Fibroblast of lung (primary cell): ENCODE measurements around the gene ZSWIM7. TPM values are rescaled to one million over a fixed set of nuclear protein-coding genes. Genes with fewer than 3 reads are reported as not detected.

Experiments used
- DNase-seq, 2 donors: peaks; one replicate each; pipeline versions ENCODE4 v3.0.0 to v3.0.0-alpha.2; 2010; ENCODE audit warnings: low read depth in 2 of 2
- H2AFZ ChIP-seq: 2 replicates; pipeline ENCODE4 v1.5.1; 2012; ENCODE audit warnings: low read length, control low read depth, inconsistent platforms
- H3K27ac ChIP-seq: 2 replicates; pipeline ENCODE4 v1.5.1; 2011; ENCODE audit warnings: low read length, control low read depth; ENCODE audit not compliant: insufficient read depth
- H3K27me3 ChIP-seq: 2 replicates; pipeline ENCODE4 v1.5.1; 2011; ENCODE audit warnings: mild to moderate bottlenecking, low read length; ENCODE audit not compliant: control insufficient read depth, insufficient read depth
- H3K36me3 ChIP-seq: 2 replicates; pipeline ENCODE4 v1.5.1; 2011; ENCODE audit warnings: low read length; ENCODE audit not compliant: control insufficient read depth, insufficient read depth
- H3K4me1 ChIP-seq: 2 replicates; pipeline ENCODE4 v1.5.1; 2011; ENCODE audit warnings: low read length; ENCODE audit not compliant: control insufficient read depth, insufficient read depth; ENCODE audit errors: extremely low read depth
- H3K4me2 ChIP-seq: 2 replicates; pipeline ENCODE4 v1.5.1; 2011; ENCODE audit warnings: low read length, control low read depth; ENCODE audit not compliant: insufficient read depth; ENCODE audit errors: extremely low read depth
- H3K4me3 ChIP-seq, 4 experiments: fragments of 200-600 bp in 1 of 4; sonication (generic) in 1 of 4; replicated peaks in 1 of 4; 2 replicates each; pipeline ENCODE4 v1.5.1; 2011 to 2016; ENCODE audit warnings: low read length in 4 of 4, low read depth in 3 of 4, mild to moderate bottlenecking in 3 of 4, control low read depth in 2 of 4, inconsistent platforms in 1 of 4, mixed read lengths in 1 of 4; ENCODE audit not compliant: insufficient read depth in 1 of 4; ENCODE audit errors: control extremely low read depth in 1 of 4
- H3K79me2 ChIP-seq: 2 replicates; pipeline ENCODE4 v1.5.1; 2012; ENCODE audit warnings: mild to moderate bottlenecking, low read length, inconsistent platforms; ENCODE audit not compliant: control insufficient read depth, insufficient read depth
- H3K9ac ChIP-seq: 2 replicates; pipeline ENCODE4 v1.5.1; 2011; ENCODE audit warnings: mild to moderate bottlenecking, low read length, control low read depth; ENCODE audit not compliant: insufficient read depth
- H3K9me3 ChIP-seq: 2 replicates; pipeline ENCODE4 v1.5.1; 2012; ENCODE audit warnings: low read depth, low read length; ENCODE audit not compliant: control insufficient read depth, insufficient read depth
- H4K20me1 ChIP-seq: 2 replicates; pipeline ENCODE4 v1.5.1; 2011; ENCODE audit warnings: low read length; ENCODE audit not compliant: control insufficient read depth, insufficient read depth; ENCODE audit errors: extremely low read depth
- EZH2 ChIP-seq: IDR thresholded peaks from 2 replicates; pipeline ENCODE4 v1.5.1; 2012; ENCODE audit warnings: low read length, control low read depth, mild to moderate bottlenecking; ENCODE audit errors: missing control alignments
- polyA plus RNA-seq, 2 donors: library from polyadenylated mRNA; depleted of rRNA in 1 of 2; stranded (reverse) in 1 of 2; unstranded in 1 of 2; fragments of >200 nt; gene quantifications; 2 replicates each; pipeline ENCODE4 v1.2.1, GENCODE V29; 2011 to 2012; ENCODE audit warnings: missing spikeins in 1 of 2
- total RNA-seq: library from RNA; depleted of rRNA; stranded (reverse); fragments of >200 nt; gene quantifications from 2 replicates; pipeline ENCODE4 v1.2.1, GENCODE V29; 2014
- TF ChIP-seq, protein P1 (sequence below), 2 donors: IDR thresholded peaks in 1 of 2; conservative IDR thresholded peaks in 1 of 2; 1 replicate in 1 of 2; 2 replicates in 1 of 2; pipeline ENCODE4 v1.5.1; 2011 to 2012; ENCODE audit warnings: low read length in 2 of 2, control low read depth in 1 of 2, inconsistent platforms in 1 of 2, low read depth in 1 of 2, mild to moderate bottlenecking in 1 of 2

The ZSWIM7 gene
- total and polyA plus RNA-seq, 2 donors (not counting 1 experiment from before 2014, with no cell fraction given), result 17.6 to 28.9 TPM

DNA sequence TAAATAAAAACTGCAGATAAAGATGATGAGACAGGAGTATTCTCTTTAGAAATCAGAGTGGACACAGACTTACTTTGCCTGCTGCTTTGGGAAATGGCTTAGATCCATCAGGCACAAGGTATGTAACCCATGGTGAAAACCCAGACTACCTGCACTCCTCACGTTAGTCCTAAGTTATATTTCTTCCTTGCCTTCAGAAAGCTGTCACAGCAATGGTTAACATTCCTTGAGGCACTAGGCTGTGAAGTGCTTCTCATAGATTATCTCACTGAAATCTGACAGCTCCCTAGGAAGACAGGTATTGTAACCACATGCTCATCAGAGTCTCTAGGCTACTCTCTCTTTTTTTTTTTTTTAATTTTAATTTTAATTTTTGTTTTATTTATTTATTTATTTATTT is 20.9 kb downstream of the ZSWIM7 start:
- no peaks in the 10 kb centered on the region for H3K9me3 ChIP-seq
- DNase-seq, result no peak
- H3K9ac ChIP-seq, result no peak overlapping the region
- peaks cover 2% of the 10 kb centered on the region for H3K36me3 ChIP-seq
- H3K4me3 ChIP-seq, result no peak overlapping the region
- H3K27ac ChIP-seq, result no peak overlapping the region
- no peak overlapping the region for H2AFZ ChIP-seq
- H4K20me1 ChIP-seq, result no peaks in the 10 kb centered on the region
- peaks cover 2% of the 10 kb centered on the region for H3K4me1 ChIP-seq
- no peak overlapping the region for H3K4me2 ChIP-seq
- TF ChIP-seq EZH2, result no peak
- TF ChIP-seq, protein P1, sequence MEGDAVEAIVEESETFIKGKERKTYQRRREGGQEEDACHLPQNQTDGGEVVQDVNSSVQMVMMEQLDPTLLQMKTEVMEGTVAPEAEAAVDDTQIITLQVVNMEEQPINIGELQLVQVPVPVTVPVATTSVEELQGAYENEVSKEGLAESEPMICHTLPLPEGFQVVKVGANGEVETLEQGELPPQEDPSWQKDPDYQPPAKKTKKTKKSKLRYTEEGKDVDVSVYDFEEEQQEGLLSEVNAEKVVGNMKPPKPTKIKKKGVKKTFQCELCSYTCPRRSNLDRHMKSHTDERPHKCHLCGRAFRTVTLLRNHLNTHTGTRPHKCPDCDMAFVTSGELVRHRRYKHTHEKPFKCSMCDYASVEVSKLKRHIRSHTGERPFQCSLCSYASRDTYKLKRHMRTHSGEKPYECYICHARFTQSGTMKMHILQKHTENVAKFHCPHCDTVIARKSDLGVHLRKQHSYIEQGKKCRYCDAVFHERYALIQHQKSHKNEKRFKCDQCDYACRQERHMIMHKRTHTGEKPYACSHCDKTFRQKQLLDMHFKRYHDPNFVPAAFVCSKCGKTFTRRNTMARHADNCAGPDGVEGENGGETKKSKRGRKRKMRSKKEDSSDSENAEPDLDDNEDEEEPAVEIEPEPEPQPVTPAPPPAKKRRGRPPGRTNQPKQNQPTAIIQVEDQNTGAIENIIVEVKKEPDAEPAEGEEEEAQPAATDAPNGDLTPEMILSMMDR (conservative IDR thresholded peaks at IDR 0.05 in 1 of 2, IDR thresholded peaks at IDR 0.05 in 1 of 2; ENCODE audit: low read depth in 1 of 2, low read length in 2 of 2), result no peak
- no peaks in the 10 kb centered on the region for H3K79me2 ChIP-seq
- no peaks in the 10 kb centered on the region for H3K27me3 ChIP-seq

DNA sequence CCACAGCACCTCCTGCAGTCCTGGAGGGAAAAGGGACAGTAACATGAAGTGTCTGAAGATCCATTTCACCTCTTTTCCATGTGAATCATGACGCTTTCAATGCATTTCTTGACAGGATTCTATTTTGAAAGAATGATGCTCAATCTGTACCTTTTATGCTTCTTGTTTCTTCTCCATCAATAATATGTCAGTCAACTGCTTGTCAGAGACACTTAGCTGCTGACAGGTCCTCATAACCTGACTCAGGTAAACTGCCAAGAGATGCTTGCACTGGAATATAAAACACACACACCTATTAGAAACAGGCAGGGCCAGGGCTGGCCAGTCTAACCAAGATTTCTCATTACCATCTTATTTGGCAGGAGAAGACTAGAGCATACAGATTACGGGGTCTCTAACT is 21.6 kb downstream of the ZSWIM7 start:
- Histone ChIP-seq H4K20me1 (no peaks in the 10 kb centered on the region), H3K4me2 (no peak overlapping the region), H3K9me3 (no peaks in the 10 kb centered on the region), H3K27me3 (no peaks in the 10 kb centered on the region), H3K27ac (no peak overlapping the region), H3K4me3 (no peak overlapping the region), H3K4me1 (peaks cover 2% of the 10 kb centered on the region), H3K79me2 (no peaks in the 10 kb centered on the region), H3K9ac (no peak overlapping the region), H3K36me3 (peaks cover 2% of the 10 kb centered on the region), H2AFZ (no peak overlapping the region)
- no peak for DNase-seq
- TF ChIP-seq EZH2, result no peak
- TF ChIP-seq, protein P1 (conservative IDR thresholded peaks at IDR 0.05 in 1 of 2, IDR thresholded peaks at IDR 0.05 in 1 of 2; ENCODE audit: low read depth in 1 of 2, low read length in 2 of 2), result no peak

DNA sequence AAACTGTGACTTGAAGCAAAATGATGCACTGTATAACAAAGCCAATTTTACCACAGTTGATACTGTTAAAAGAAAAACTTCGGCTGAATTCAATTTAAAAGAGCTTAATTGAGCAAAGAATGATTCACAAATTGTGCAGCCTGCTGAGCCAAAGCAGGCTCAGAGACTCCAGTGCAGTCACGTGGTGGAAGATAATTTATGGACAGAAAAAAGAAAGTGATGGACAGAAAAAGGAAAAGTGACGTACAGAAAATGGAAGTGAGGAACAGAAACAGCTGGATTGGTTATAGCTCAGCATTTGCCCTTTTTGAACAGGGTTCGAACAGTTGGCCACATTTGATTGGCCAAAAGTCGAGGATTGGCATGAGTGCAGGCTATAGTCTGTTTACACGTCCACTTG is 25.7 kb downstream of the ZSWIM7 start:
- no peak overlapping the region for H3K4me2 ChIP-seq
- no peak for DNase-seq
- no peaks in the 10 kb centered on the region for H3K27me3 ChIP-seq
- peaks cover 2% of the 10 kb centered on the region for H3K36me3 ChIP-seq
- no peak overlapping the region for H3K27ac ChIP-seq
- no peak overlapping the region for H3K9ac ChIP-seq
- no peaks in the 10 kb centered on the region for H3K4me1 ChIP-seq
- H4K20me1 ChIP-seq, result no peaks in the 10 kb centered on the region
- H3K79me2 ChIP-seq, result no peaks in the 10 kb centered on the region
- no peaks in the 10 kb centered on the region for H3K9me3 ChIP-seq
- TF ChIP-seq, protein P1 (conservative IDR thresholded peaks at IDR 0.05 in 1 of 2, IDR thresholded peaks at IDR 0.05 in 1 of 2; ENCODE audit: low read depth in 1 of 2, low read length in 2 of 2), result no peak
- no peak for TF ChIP-seq EZH2
- H3K4me3 ChIP-seq, result no peak overlapping the region
- H2AFZ ChIP-seq, result no peak overlapping the region
